Kidney (tissue), 14 donors: ENCODE measurements around the gene TAOK3. TPM values are rescaled to one million over a fixed set of nuclear protein-coding genes. Genes with fewer than 3 reads are reported as not detected.

ENCODE experiments used
- DNase-seq, 5 donors: peaks; one replicate each; pipeline ENCODE4 v3.0.0-alpha.2; 2013 to 2020
- FAIRE-seq: peaks from 2 replicates; lab custom pipeline; 2012; peaks lifted over from hg19 to GRCh38; lab: Jason Lieb, UNC
- H3K27ac ChIP-seq, 2 donors: one replicate each; pipeline ENCODE4 v1.7.0; 2013; ENCODE audit warnings: low read depth in 2 of 2, low read length in 2 of 2, inconsistent platforms in 1 of 2
- H3K27me3 ChIP-seq: one replicate; pipeline ENCODE4 v1.7.1; 2013; ENCODE audit warnings: low read length, inconsistent platforms; ENCODE audit not compliant: control insufficient read depth, insufficient read depth
- H3K36me3 ChIP-seq, 3 donors: one replicate each; pipeline versions ENCODE4 v1.7.0 to v1.7.1; 2013; ENCODE audit warnings: low read length in 3 of 3, control low read depth in 1 of 3, inconsistent platforms in 1 of 3; ENCODE audit not compliant: insufficient read depth in 3 of 3, control insufficient read depth in 2 of 3
- H3K4me1 ChIP-seq, 3 donors: one replicate each; pipeline versions ENCODE4 v1.7.0 to v1.7.1; 2013; ENCODE audit warnings: low read length in 3 of 3, inconsistent platforms in 1 of 3, low read depth in 1 of 3; ENCODE audit not compliant: control insufficient read depth in 2 of 3, insufficient read depth in 2 of 3
- H3K4me3 ChIP-seq, 3 donors: one replicate each; pipeline versions ENCODE4 v1.7.0 to v1.8.1; 2013; ENCODE audit warnings: low read length in 3 of 3, control low read depth in 1 of 3, inconsistent platforms in 1 of 3
- H3K9ac ChIP-seq, 3 donors: one replicate each; pipeline versions ENCODE4 v1.7.0 to v1.7.1; 2013; ENCODE audit warnings: low read length in 3 of 3, control low read depth in 1 of 3, inconsistent platforms in 1 of 3
- H3K9me3 ChIP-seq, 3 donors: one replicate each; pipeline versions ENCODE4 v1.7.0 to v1.7.1; 2013; ENCODE audit warnings: low read length in 3 of 3, control low read depth in 1 of 3, inconsistent platforms in 1 of 3; ENCODE audit not compliant: control insufficient read depth in 2 of 3, insufficient read depth in 1 of 3
- intact Hi-C: fragments of 100-400 bp; cut with DNase I; formaldehyde crosslinking; loops from one replicate; pipeline ENCODE4 v1.11.1; 2022
- polyA plus RNA-seq: library from polyadenylated mRNA; stranded (reverse); fragments of 350-450 nt; fragmentation: Illumina TruSeq; extraction: RNeasy Lipid Tissue Mini Kit (QIAGEN cat#74804); gene quantifications from one replicate; pipeline ENCODE4 v1.2.3, GENCODE V29; 2014; ENCODE audit warnings: low read depth, low replicate concordance; ENCODE audit not compliant: insufficient read depth
- total RNA-seq: library from RNA; stranded (reverse); fragmentation: NEBNext Ultra II Directional; extraction: Animal tissue kit (Norgen Biotek cat#: 25700); gene quantifications from one replicate; pipeline ENCODE4 v1.2.1, GENCODE V29; 2021
- TF ChIP-seq, protein P1 (sequence below): IDR thresholded peaks from 3 replicates; pipeline ENCODE4 v1.5.1; 2012; ENCODE audit warnings: mild to moderate bottlenecking, moderate library complexity, borderline replicate concordance; ENCODE audit not compliant: insufficient read depth; ENCODE audit errors: extremely low read depth
- donor health status: control.
- donor health status: control.
- donor health status: control.
- donor health status: control.
- donor health status: control.
- donor health status: DM: yes; HTN: yes; CAD: no.
- donor health status: Normal renal cell carcinoma (clear cell type).

The TAOK3 gene
- total and polyA plus RNA-seq, 2 donors from 2014 or later = 14.0 to 36.1 TPM

DNA sequence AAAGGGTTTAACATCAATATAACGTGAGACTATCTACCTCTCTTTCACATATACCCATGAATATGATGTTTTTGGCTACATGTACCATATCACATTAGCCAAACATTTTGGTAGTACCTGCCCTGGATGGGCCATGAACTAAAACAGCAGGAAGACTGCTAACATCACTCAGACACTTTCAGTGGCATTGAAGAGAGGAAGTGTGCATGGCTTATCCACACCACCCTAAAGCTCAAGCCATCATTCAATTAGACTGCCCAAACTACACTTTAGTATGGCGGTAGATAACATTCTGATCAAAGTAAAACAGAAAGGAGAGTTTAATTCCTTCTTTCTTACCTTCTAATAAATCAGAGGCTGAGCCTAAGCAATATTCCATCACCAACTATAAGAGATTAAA is 133.8 kb downstream of the TAOK3 start:
- Histone ChIP-seq H3K9ac (no peak overlapping the region), H3K36me3 (peaks cover 0 to 6% (median 0%) of the 10 kb centered on the region in 3 donors), H3K27ac (no peak overlapping the region), H3K4me3 (no peak overlapping the region), H3K9me3 (no peaks in the 10 kb centered on the region), H3K27me3 (no peaks in the 10 kb centered on the region), H3K4me1 (no peaks in the 10 kb centered on the region)
- TF ChIP-seq, protein P1, sequence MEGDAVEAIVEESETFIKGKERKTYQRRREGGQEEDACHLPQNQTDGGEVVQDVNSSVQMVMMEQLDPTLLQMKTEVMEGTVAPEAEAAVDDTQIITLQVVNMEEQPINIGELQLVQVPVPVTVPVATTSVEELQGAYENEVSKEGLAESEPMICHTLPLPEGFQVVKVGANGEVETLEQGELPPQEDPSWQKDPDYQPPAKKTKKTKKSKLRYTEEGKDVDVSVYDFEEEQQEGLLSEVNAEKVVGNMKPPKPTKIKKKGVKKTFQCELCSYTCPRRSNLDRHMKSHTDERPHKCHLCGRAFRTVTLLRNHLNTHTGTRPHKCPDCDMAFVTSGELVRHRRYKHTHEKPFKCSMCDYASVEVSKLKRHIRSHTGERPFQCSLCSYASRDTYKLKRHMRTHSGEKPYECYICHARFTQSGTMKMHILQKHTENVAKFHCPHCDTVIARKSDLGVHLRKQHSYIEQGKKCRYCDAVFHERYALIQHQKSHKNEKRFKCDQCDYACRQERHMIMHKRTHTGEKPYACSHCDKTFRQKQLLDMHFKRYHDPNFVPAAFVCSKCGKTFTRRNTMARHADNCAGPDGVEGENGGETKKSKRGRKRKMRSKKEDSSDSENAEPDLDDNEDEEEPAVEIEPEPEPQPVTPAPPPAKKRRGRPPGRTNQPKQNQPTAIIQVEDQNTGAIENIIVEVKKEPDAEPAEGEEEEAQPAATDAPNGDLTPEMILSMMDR = no peak
- FAIRE-seq (no peak), DNase-seq (no peak)
- intact Hi-C loops = no loop called here

DNA sequence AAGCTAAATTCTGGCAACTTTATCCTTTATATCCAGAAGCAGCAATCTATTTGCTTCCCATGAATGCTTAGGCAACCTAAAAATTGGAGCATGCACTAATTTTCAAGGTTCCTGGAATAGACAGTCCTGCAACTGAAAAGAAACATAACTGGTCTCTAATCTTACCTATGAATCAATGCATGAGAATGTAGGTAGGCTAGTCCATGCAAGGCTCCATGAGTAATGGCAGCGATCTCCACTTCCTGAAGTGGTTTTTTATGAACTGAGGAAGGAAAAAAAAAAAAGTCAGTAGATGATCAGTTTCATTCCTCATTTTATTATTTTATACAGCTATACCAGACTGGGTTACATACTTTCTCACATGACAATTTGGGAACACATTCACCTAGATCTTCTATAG is 134.8 kb downstream of the TAOK3 start:
- no peaks in the 10 kb centered on the region for H3K4me1 ChIP-seq
- H3K4me3 ChIP-seq = no peak overlapping the region
- no peak overlapping the region for H3K9ac ChIP-seq
- DNase-seq (no peak), FAIRE-seq (no peak)
- H3K36me3 ChIP-seq = peaks cover 0 to 6% (median 0%) of the 10 kb centered on the region in 3 donors
- intact Hi-C loops = no loop called here
- no peak overlapping the region for H3K27ac ChIP-seq
- TF ChIP-seq, protein P1 = no peak
- H3K27me3 ChIP-seq = no peaks in the 10 kb centered on the region
- H3K9me3 ChIP-seq = no peaks in the 10 kb centered on the region

DNA sequence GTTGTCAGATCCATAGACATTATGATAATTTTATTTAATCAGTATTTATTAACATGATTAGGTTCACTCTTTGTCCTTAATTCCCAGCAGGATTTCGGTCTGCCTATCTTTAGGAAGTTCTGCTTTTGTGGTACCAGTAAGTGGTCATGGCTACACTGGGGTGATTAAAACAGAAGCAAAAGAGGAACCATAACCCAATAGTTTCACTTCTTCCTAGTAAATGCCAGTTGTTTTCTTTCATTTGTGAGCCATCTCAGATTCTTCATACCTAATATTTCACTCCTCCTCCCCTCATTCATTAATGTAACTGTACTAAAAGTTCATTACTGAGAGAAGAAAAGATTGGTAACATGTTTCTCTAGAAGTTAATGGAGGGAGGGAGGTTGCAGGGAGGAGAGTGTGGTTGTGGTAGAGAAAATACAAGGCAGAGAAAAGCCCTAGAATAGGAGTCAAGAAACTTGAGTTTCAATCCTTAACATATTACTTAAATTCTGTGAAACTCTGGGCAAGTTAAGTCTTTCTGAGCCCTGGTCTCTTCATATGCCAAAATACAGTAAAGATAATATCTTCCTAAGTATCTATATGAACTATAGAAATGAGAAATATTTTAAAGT is 135.5 kb downstream of the TAOK3 start:
- FAIRE-seq = no peak
- TF ChIP-seq, protein P1 = no peak
- H3K27me3 ChIP-seq = no peaks in the 10 kb centered on the region

More for the DNA sequence above, 135.5 kb downstream of the TAOK3 start:
- no peak overlapping the region for H3K9ac ChIP-seq
- H3K4me1 ChIP-seq = no peaks in the 10 kb centered on the region
- intact Hi-C loops = no loop called here
- no peak overlapping the region for H3K27ac ChIP-seq
- no peaks in the 10 kb centered on the region for H3K9me3 ChIP-seq
- H3K4me3 ChIP-seq = no peak overlapping the region
- no peak for DNase-seq
- H3K36me3 ChIP-seq = peaks cover 0 to 6% (median 0%) of the 10 kb centered on the region in 3 donors
